H1 (cell line): Measurements from ENCODE around the gene TRIM52. TPM values are rescaled to one million over a fixed set of nuclear protein-coding genes. Genes with fewer than 3 reads are reported as not detected.

Experiments
- CTCF ChIA-PET: fragments of 300-600 bp; sonication (Branson Sonifier 250); formaldehyde crosslinking; loops from one replicate; lab custom pipeline; 2021; ENCODE audit not compliant: partially characterized antibody; lab: Charles Lee
- POLR2A ChIA-PET: fragments of 300-600 bp; sonication (Branson Sonifier 250); formaldehyde crosslinking; loops from one replicate; lab custom pipeline; 2021; ENCODE audit warnings: inconsistent platforms; ENCODE audit not compliant: partially characterized antibody; lab: Charles Lee
- DNase-seq, 2 experiments: peaks; one replicate each; pipeline versions ENCODE4 v3.0.0 to v3.0.0-alpha.2; 2010 to 2022; ENCODE audit warnings: low spot score in 2 of 2, low read depth in 1 of 2, mixed read lengths in 1 of 2
- FAIRE-seq: peaks from 2 replicates; lab custom pipeline; 2011; peaks lifted over from hg19 to GRCh38; lab: Jason Lieb, UNC
- H2AFZ ChIP-seq: 2 replicates; pipeline ENCODE4 v1.8.1; 2012; ENCODE audit warnings: low read length, inconsistent platforms
- H2AK5ac ChIP-seq: 2 replicates; pipeline ENCODE4 v1.6.1; 2013; ENCODE audit warnings: low read depth, low read length
- H2BK120ac ChIP-seq: replicated peaks from 2 replicates; pipeline ENCODE3; 2013; ENCODE audit warnings: low read depth, low read length, inconsistent platforms
- H2BK12ac ChIP-seq: 2 replicates; pipeline ENCODE4 v1.6.1; 2013; ENCODE audit warnings: low read depth, low read length
- H2BK15ac ChIP-seq: 2 replicates; pipeline ENCODE4 v1.6.1; 2013; ENCODE audit warnings: low read length
- H2BK20ac ChIP-seq: 2 replicates; pipeline ENCODE4 v1.6.1; 2013; ENCODE audit warnings: low read length
- H2BK5ac ChIP-seq: 2 replicates; pipeline ENCODE4 v1.6.1; 2013; ENCODE audit warnings: low read depth, low read length
- H3K14ac ChIP-seq: 2 replicates; pipeline ENCODE4 v1.6.1; 2013; ENCODE audit warnings: inconsistent platforms; ENCODE audit not compliant: insufficient read length
- H3K18ac ChIP-seq: 2 replicates; pipeline ENCODE4 v1.6.1; 2013; ENCODE audit warnings: low read length; ENCODE audit errors: extremely low read depth
- H3K23ac ChIP-seq: 2 replicates; pipeline ENCODE4 v1.6.1; 2013; ENCODE audit warnings: inconsistent platforms; ENCODE audit not compliant: insufficient read length
- H3K23me2 ChIP-seq: 2 replicates; pipeline ENCODE4 v1.6.1; 2013; ENCODE audit warnings: low read depth, low read length
- H3K27ac ChIP-seq: 2 replicates; pipeline ENCODE4 v1.6.1; 2011; ENCODE audit warnings: low read depth, low read length, inconsistent platforms
- H3K27me3 ChIP-seq, 4 experiments: replicated peaks in 1 of 4; 1 replicate in 1 of 4; 2 replicates in 3 of 4; pipeline versions ENCODE4 v1.6.1 to v1.8.1; 2011 to 2013; ENCODE audit warnings: low read length in 3 of 4, mild to moderate bottlenecking in 3 of 4, inconsistent platforms in 2 of 4, mixed read lengths in 2 of 4, moderate library complexity in 1 of 4; ENCODE audit not compliant: control insufficient read depth in 3 of 4, insufficient read depth in 3 of 4; ENCODE audit errors: extremely low read depth in 1 of 4
- H3K36me3 ChIP-seq, 4 experiments: 2 replicates each; pipeline versions ENCODE4 v1.6.1 to v1.8.1; 2011 to 2013; ENCODE audit warnings: mild to moderate bottlenecking in 4 of 4, low read length in 3 of 4, moderate library complexity in 2 of 4, control low read depth in 1 of 4, inconsistent platforms in 1 of 4; ENCODE audit not compliant: insufficient read depth in 4 of 4, control insufficient read depth in 2 of 4
- H3K4ac ChIP-seq: replicated peaks from 2 replicates; pipeline ENCODE3; 2013; ENCODE audit warnings: low read length, low read depth, mixed read lengths, inconsistent platforms; ENCODE audit not compliant: insufficient read length
- H3K4me1 ChIP-seq, 4 experiments: replicated peaks in 1 of 4; 1 replicate in 1 of 4; 2 replicates in 3 of 4; pipeline versions ENCODE4 v1.6.1 to v1.8.1; 2011 to 2013; ENCODE audit warnings: low read length in 3 of 4, inconsistent platforms in 2 of 4, mixed read lengths in 1 of 4; ENCODE audit not compliant: insufficient read depth in 4 of 4, control insufficient read depth in 3 of 4
- H3K4me2 ChIP-seq, 2 experiments: 2 replicates each; pipeline versions ENCODE4 v1.6.1 to v1.8.1; 2011 to 2013; ENCODE audit warnings: low read depth in 2 of 2, low read length in 2 of 2, control low read depth in 1 of 2, inconsistent platforms in 1 of 2, mild to moderate bottlenecking in 1 of 2; ENCODE audit not compliant: insufficient read depth in 1 of 2
- H3K4me3 ChIP-seq, 4 experiments: fragments of 200-600, 300-600 bp in 1 of 4; sonication (generic), shearing (Covaris generic), sonication (Bioruptor Twin) in 1 of 4; 2 replicates each; pipeline versions ENCODE4 v1.5.1 to v1.8.1; 2011 to 2016; ENCODE audit warnings: low read length in 4 of 4, low read depth in 3 of 4, control low read depth in 2 of 4, inconsistent platforms in 2 of 4, mild to moderate bottlenecking in 2 of 4, mixed read lengths in 1 of 4, moderate library complexity in 1 of 4; ENCODE audit not compliant: insufficient read depth in 2 of 4; ENCODE audit errors: extremely low read depth in 1 of 4
- H3K56ac ChIP-seq: replicated peaks from 2 replicates; pipeline ENCODE3; 2013; ENCODE audit warnings: low read depth, mild to moderate bottlenecking, mixed read lengths, low read length, inconsistent platforms; ENCODE audit not compliant: insufficient read length
- H3K79me1 ChIP-seq: 2 replicates; pipeline ENCODE4 v1.6.1; 2013; ENCODE audit warnings: low read depth, low read length, control low read depth
- H3K79me2 ChIP-seq, 2 experiments: 2 replicates each; pipeline versions ENCODE4 v1.6.1 to v1.8.1; 2012 to 2013; ENCODE audit warnings: low read length in 2 of 2, mild to moderate bottlenecking in 2 of 2, inconsistent platforms in 1 of 2; ENCODE audit not compliant: insufficient read depth in 2 of 2, control insufficient read depth in 1 of 2
- H3K9ac ChIP-seq, 4 experiments: replicated peaks in 1 of 4; 1 replicate in 1 of 4; 2 replicates in 3 of 4; pipeline versions ENCODE4 v1.6.1 to v1.8.1; 2011 to 2013; ENCODE audit warnings: low read depth in 3 of 4, low read length in 3 of 4, control low read depth in 2 of 4, mild to moderate bottlenecking in 2 of 4, moderate library complexity in 2 of 4, inconsistent platforms in 1 of 4; ENCODE audit errors: extremely low read depth in 1 of 4
- H3K9me3 ChIP-seq, 2 experiments: 2 replicates each; pipeline versions ENCODE4 v1.6.1 to v1.8.1; 2012 to 2013; ENCODE audit warnings: mild to moderate bottlenecking in 2 of 2, moderate library complexity in 2 of 2, control low read depth in 1 of 2, inconsistent platforms in 1 of 2, low read depth in 1 of 2, low read length in 1 of 2, mixed read lengths in 1 of 2; ENCODE audit not compliant: insufficient read depth in 2 of 2
- H4K20me1 ChIP-seq, 2 experiments: replicated peaks in 1 of 2; 2 replicates each; pipeline versions ENCODE3 to v1.8.1; 2011 to 2013; ENCODE audit warnings: inconsistent platforms in 2 of 2, low read length in 2 of 2, mild to moderate bottlenecking in 1 of 2; ENCODE audit not compliant: insufficient read depth in 2 of 2, control insufficient read depth in 1 of 2
- H4K5ac ChIP-seq: 2 replicates; pipeline ENCODE4 v1.6.1; 2013; ENCODE audit warnings: low read length, low read depth, mixed read lengths, inconsistent platforms; ENCODE audit not compliant: insufficient read length
- H4K8ac ChIP-seq: 2 replicates; pipeline ENCODE4 v1.8.0; 2013; ENCODE audit warnings: mild to moderate bottlenecking, moderate library complexity, low read length, inconsistent platforms; ENCODE audit not compliant: insufficient read depth; ENCODE audit errors: extremely low read depth
- H4K91ac ChIP-seq: replicated peaks from 2 replicates; pipeline ENCODE3; 2013; ENCODE audit warnings: low read length, mixed read lengths, inconsistent platforms; ENCODE audit not compliant: insufficient read length
- ASH2L ChIP-seq: fragments of 200-600, 300-600 bp; sonication (generic); IDR thresholded peaks from one replicate; pipeline ENCODE4 v1.7.1; 2017; ENCODE audit warnings: low read length
- CHD1 ChIP-seq: IDR thresholded peaks from 2 replicates; pipeline ENCODE4 v1.6.1; 2012; ENCODE audit warnings: low read depth, low read length, improper control_type of control experiment
- CREB1 ChIP-seq: IDR thresholded peaks from 2 replicates; pipeline ENCODE4 v1.6.1; 2012; ENCODE audit warnings: inconsistent platforms
- HDAC6 ChIP-seq: IDR thresholded peaks from one replicate; pipeline ENCODE4 v1.7.1; 2012; ENCODE audit warnings: low read depth, mild to moderate bottlenecking, inconsistent platforms, low read length, moderate library complexity
- JUN ChIP-seq: IDR thresholded peaks from 2 replicates; pipeline ENCODE4 v1.6.1; 2011; ENCODE audit warnings: low read depth, mild to moderate bottlenecking, improper control_type of control experiment, low read length
- RFX5 ChIP-seq: IDR thresholded peaks from 2 replicates; pipeline ENCODE4 v1.6.1; 2011; ENCODE audit warnings: low read depth, low read length, improper control_type of control experiment, borderline replicate concordance
- RNF2 ChIP-seq: fragments of 200-900, 300-1000 bp; sonication (generic); IDR thresholded peaks from 2 replicates; pipeline ENCODE4 v1.7.1; 2016; ENCODE audit warnings: borderline replicate concordance, low read depth, mild to moderate bottlenecking, antibody characterized with exemption, low read length; ENCODE audit not compliant: poor library complexity, severe bottlenecking; ENCODE audit errors: missing control alignments
- SAP30 ChIP-seq: fragments of 300-600 bp; sonication (generic); IDR thresholded peaks from 2 replicates; pipeline ENCODE4 v1.7.1; 2012; ENCODE audit warnings: low read length, moderate library complexity, mild to moderate bottlenecking, inconsistent platforms; ENCODE audit not compliant: insufficient read depth, insufficient replicate concordance
- SP1 ChIP-seq: IDR thresholded peaks from 2 replicates; pipeline ENCODE4 v1.6.1; 2011; ENCODE audit warnings: low read depth, low read length
- SP2 ChIP-seq: IDR thresholded peaks from 2 replicates; pipeline ENCODE4 v1.6.1; 2012; ENCODE audit warnings: mild to moderate bottlenecking, low read length, inconsistent platforms
- WGBS, 2 experiments: shearing (Covaris generic) in 1 of 2; methylation state at CpG; one replicate each; pipeline versions ENCODE4 v1.1.6 to v1.1.7; 2013 to 2015; ENCODE audit warnings: low lambda C conversion rate in 2 of 2, mixed read lengths in 2 of 2, inconsistent platforms in 1 of 2, low coverage in 1 of 2, missing lambda C conversion rate in 1 of 2; ENCODE audit not compliant: insufficient replicate concordance in 2 of 2, insufficient coverage in 1 of 2, insufficient read length in 1 of 2; ENCODE audit errors: extremely low coverage in 1 of 2, missing lambda C conversion rate in 1 of 2; 5-methylcytosine and 5-hydroxymethylcytosine counted together
- polyA plus RNA-seq, 7 experiments: library from polyadenylated mRNA; depleted of rRNA in 3 of 7; stranded (reverse) in 5 of 7; unstranded in 2 of 7; fragments of >200 nt in 5 of 7; fragments of 200-250 nt in 2 of 7; gene quantifications; 1 replicate in 5 of 7; 2 replicates in 1 of 7; 4 replicates in 1 of 7; pipeline versions ENCODE4 v1.2.1 to v1.2.3, GENCODE V29; 2011 to 2013; ENCODE audit warnings: missing spikeins in 2 of 7, mixed read lengths in 2 of 7
- total RNA-seq: library from RNA; stranded (reverse); fragmentation: NEBNext Ultra II Directional; extraction: Animal tissue kit (Norgen Biotek cat#: 25700); gene quantifications from 2 replicates; pipeline ENCODE4 v1.2.1, GENCODE V29; 2021
- TF ChIP-seq, protein P1 (sequence below), 3 experiments: IDR thresholded peaks; 1 replicate in 2 of 3; 2 replicates in 1 of 3; pipeline versions ENCODE4 v1.5.1 to v1.6.1; 2011; ENCODE audit warnings: low read length in 3 of 3, mild to moderate bottlenecking in 3 of 3, inconsistent platforms in 2 of 3, low read depth in 1 of 3, moderate library complexity in 1 of 3; ENCODE audit not compliant: insufficient read depth in 1 of 3; ENCODE audit errors: control extremely low read depth in 1 of 3

The TRIM52 gene
- total and polyA plus RNA-seq, 2 of the 8 experiments (the other 6 are each of a cell fraction or from before 2014, with no cell fraction given) = 4.2 to 5.7 TPM

DNA sequence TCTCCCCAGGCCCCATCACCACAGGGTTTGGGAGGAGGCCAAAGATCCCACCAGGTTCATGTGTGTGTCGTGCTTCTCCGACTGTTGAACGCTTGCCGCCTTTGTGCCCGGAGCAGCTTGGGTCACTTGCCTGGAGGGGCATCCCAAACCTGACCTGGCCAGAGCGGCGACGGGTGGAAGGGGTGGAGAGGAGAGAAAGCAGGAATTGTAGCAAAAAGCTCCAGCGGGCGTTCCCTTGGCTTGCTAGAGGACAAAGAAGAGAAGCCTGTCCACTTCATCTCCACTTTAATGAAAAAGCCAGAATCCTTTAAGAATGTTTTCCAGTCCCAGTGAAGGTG lies 40.8 kb downstream of the TRIM52 start:
- Histone ChIP-seq H3K56ac (no peak overlapping the region), H3K4ac (no peak overlapping the region), H4K5ac (no peak overlapping the region), H2BK5ac (no peak overlapping the region), H3K4me3 (no peak overlapping the region), H4K8ac (no peak overlapping the region), H3K79me2 (peaks cover 0 to 11% of the 10 kb centered on the region in 2 experiments; a peak in 2 of 4 replicates), H3K27ac (no peak overlapping the region), H3K36me3 (peaks cover 0 to 1% (median 0%) of the 10 kb centered on the region in 4 experiments; a peak in 1 of 8 replicates), H2BK20ac (no peak overlapping the region), H3K4me1 (peaks cover 0 to 10% (median 4%) of the 10 kb centered on the region in 4 experiments; a peak in 4 of 7 replicates), H3K9me3 (no peaks in the 10 kb centered on the region), H2BK12ac (no peak overlapping the region), H2AK5ac (no peak overlapping the region), H3K79me1 (0 out of 2 replicates have a peak, but pooled peaks cover 7% of the 10 kb centered on the region), H3K4me2 (no peak overlapping the region; a peak in 1 of 4 replicates), H4K91ac (no peak overlapping the region), H3K23me2 (peaks cover 26% of the 10 kb centered on the region), H2BK120ac (no peak overlapping the region), H3K23ac (no peak overlapping the region), H3K14ac (no peak overlapping the region), H3K18ac (no peak overlapping the region), H3K27me3 (peaks cover 0 to 3% (median 1%) of the 10 kb centered on the region in 4 experiments; a peak in 2 of 7 replicates), H2AFZ (no peak overlapping the region), H4K20me1 (peaks cover 0 to 4% of the 10 kb centered on the region in 2 experiments), H3K9ac (no peak overlapping the region), H2BK15ac (no peak overlapping the region)
- CTCF ChIA-PET = interaction anchor here (0.7 to 1.5 kb wide), 5 partner anchors 22 to 39 kb away, joined by 3 to 6 read pairs (median 3); no protein-coding TSS in a partner anchor
- FAIRE-seq = no peak
- POLR2A ChIA-PET = interaction anchor here (0.6 to 1.8 kb wide), 4 partner anchors 16 to 48 kb away, joined by 3 to 12 read pairs (median 4); partner anchors contain the start of gene RACK1
- WGBS, 2 experiments = 92% methylated on average over 10 of the region's 10 CpGs; no CpG with 5 or more reads in 1 of the 2 experiments
- no peak for DNase-seq
- no peak for TF ChIP-seq SAP30
- TF ChIP-seq SP2 = no peak
- TF ChIP-seq SP1 = no peak
- no peak for TF ChIP-seq RFX5
- TF ChIP-seq, protein P1, sequence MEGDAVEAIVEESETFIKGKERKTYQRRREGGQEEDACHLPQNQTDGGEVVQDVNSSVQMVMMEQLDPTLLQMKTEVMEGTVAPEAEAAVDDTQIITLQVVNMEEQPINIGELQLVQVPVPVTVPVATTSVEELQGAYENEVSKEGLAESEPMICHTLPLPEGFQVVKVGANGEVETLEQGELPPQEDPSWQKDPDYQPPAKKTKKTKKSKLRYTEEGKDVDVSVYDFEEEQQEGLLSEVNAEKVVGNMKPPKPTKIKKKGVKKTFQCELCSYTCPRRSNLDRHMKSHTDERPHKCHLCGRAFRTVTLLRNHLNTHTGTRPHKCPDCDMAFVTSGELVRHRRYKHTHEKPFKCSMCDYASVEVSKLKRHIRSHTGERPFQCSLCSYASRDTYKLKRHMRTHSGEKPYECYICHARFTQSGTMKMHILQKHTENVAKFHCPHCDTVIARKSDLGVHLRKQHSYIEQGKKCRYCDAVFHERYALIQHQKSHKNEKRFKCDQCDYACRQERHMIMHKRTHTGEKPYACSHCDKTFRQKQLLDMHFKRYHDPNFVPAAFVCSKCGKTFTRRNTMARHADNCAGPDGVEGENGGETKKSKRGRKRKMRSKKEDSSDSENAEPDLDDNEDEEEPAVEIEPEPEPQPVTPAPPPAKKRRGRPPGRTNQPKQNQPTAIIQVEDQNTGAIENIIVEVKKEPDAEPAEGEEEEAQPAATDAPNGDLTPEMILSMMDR (IDR thresholded peaks at IDR 0.05; ENCODE audit: control extremely low read depth in 1 of 3, insufficient read depth in 1 of 3, low read depth in 1 of 3, low read length in 3 of 3) = no peak
- TF ChIP-seq RNF2 = no peak
- no peak for TF ChIP-seq ASH2L
- no peak for TF ChIP-seq CREB1
- no peak for TF ChIP-seq JUN
- TF ChIP-seq CHD1 = no peak
- no peak for TF ChIP-seq HDAC6
